ENCODE data around the gene GFRA3.
"Not testable (repeated sequence)": the region's sequence is repeated elsewhere in the genome, so short reads cannot be mapped to it uniquely, and the experiment has no call there.

Gene GFRA3

DNA sequence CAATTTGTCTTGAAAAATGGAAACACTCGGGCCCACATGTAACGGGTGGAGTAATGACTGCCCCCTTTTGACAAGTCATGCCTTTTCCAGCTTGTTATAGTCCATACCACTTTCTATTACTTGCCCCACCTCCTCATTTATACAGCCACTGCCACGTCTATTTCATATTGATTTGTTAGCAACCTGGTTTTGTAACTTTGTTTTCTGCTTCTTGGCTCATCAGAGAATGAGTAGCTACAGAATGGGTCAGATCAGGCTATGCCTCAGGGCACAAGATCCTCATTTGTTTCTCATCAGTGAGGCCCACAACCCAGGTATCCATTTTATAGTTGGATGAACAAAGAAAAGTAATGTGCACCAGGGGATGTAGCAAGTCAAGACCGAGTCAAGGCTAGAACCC is 1.7 kb downstream of the GFRA3 start:
- DNase-seq (ENCODE audit: extremely low read depth, low read depth), result no peak
- TF ChIP-seq, protein P1, sequence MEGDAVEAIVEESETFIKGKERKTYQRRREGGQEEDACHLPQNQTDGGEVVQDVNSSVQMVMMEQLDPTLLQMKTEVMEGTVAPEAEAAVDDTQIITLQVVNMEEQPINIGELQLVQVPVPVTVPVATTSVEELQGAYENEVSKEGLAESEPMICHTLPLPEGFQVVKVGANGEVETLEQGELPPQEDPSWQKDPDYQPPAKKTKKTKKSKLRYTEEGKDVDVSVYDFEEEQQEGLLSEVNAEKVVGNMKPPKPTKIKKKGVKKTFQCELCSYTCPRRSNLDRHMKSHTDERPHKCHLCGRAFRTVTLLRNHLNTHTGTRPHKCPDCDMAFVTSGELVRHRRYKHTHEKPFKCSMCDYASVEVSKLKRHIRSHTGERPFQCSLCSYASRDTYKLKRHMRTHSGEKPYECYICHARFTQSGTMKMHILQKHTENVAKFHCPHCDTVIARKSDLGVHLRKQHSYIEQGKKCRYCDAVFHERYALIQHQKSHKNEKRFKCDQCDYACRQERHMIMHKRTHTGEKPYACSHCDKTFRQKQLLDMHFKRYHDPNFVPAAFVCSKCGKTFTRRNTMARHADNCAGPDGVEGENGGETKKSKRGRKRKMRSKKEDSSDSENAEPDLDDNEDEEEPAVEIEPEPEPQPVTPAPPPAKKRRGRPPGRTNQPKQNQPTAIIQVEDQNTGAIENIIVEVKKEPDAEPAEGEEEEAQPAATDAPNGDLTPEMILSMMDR (IDR thresholded peaks at IDR 0.05; ENCODE audit: low read depth, low read length), result no peak

DNA sequence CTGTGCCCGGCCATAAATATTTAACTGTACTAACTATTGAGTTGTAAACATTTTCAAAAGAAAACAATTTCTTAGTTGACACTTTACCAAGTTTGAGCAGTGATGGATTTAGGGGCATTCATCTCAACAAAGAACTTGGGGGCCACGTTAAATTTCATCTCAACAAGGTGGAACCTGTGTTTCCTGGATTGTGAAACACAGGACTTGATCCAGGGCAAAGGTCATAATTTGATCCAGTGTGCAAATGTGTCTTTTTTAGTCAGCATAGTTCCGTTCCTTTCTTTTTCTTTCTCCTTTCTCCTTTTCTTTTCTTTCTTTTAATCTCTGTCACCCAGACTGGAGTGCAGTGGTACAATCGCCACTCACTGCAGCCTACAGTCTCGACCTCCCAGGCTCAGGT is 3.1 kb downstream of the GFRA3 start:
- DNase-seq (ENCODE audit: extremely low read depth, low read depth), result no peak
- TF ChIP-seq, protein P1 (IDR thresholded peaks at IDR 0.05; ENCODE audit: low read depth, low read length), result no peak

DNA sequence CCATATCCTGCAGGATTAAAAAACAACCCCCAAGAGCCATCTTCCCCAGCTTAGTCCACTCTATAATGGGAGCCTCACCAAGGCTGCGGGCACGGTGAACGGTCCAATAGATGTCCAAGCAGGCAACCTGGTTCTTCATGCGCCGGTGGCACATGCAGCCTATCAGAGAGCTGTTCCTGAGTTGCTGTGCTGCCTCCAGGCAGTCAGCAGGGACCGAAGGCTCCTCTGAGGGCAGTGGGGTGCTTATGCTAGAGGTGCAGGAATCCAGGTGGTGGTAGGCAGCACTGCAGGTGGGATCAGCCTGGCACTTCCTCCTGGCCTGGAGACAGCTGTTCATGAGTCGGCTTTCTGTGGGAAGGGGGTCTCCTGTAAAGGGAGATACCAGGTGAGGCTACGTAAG is 10.2 kb downstream of the GFRA3 start:
- TF ChIP-seq, protein P1 (IDR thresholded peaks at IDR 0.05; ENCODE audit: low read depth, low read length), result no peak
- no peak for DNase-seq (ENCODE audit: extremely low read depth, low read depth)

DNA sequence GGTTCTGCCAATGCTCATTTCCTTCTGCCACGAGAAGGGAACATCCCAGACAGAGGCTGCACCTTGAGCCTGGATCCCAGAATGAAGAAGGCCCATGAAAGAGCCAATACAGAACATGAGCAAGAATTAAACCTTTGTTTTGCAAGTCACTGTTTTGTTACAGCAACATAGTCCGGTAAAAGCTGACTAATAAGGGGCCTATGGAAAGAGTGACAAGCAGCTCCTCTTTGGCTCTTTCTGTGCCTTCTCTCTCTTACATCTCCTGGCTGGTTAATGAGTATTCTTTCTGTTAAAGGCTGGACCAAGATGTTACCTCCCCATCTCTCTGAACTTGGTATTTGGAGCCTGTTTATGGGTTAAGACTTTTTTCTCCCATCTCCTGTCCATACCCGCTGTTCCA is 10.8 kb downstream of the GFRA3 start:
- no peak for DNase-seq (ENCODE audit: extremely low read depth, low read depth)
- TF ChIP-seq, protein P1 (IDR thresholded peaks at IDR 0.05; ENCODE audit: low read depth, low read length), result no peak

DNA sequence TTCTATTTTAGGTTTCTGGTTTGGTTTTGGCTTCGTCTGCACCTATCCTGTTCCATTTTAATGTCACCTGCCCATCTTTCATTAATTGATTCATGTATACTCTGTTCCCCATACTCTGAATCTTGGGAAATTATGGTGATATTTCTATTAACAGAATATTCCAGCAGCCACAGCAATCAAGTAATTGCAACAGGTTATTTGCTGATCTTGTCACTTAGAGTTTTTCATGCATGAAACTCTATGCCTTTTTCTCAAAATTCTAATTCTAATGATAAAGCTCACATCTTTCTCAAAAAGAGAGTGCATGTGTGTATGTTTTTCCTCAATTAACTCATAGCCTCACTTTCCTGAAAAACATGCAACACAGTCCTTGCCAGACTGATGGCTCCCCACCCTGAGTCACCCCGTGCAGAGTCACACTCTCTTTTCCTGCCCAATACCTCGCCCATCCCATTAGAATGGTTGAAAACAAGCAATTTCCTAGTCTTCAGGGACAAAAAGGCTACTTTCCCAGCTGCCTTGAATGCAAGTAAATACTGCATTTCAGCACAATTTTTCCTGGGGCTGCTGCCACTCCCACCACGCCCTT is 15.6 kb downstream of the GFRA3 start:
- TF ChIP-seq, protein P1 (IDR thresholded peaks at IDR 0.05; ENCODE audit: low read depth, low read length), result no peak
- no peak for DNase-seq (ENCODE audit: extremely low read depth, low read depth)

GRCh38 chr5:138257583-138257982 is 16.8 kb downstream of the GFRA3 start:
- DNase-seq (ENCODE audit: extremely low read depth, low read depth), result no peak
- TF ChIP-seq, protein P1 (IDR thresholded peaks at IDR 0.05; ENCODE audit: low read depth, low read length), result no peak

GRCh38 chr5:138252944-138253343 is 21.5 kb downstream of the GFRA3 start:
- TF ChIP-seq, protein P1 (IDR thresholded peaks at IDR 0.05; ENCODE audit: low read depth, low read length), result no peak

GRCh38 chr5:138247800-138248199 is 26.6 kb downstream of the GFRA3 start:
- DNase-seq (ENCODE audit: extremely low read depth, low read depth), result not testable (repeated sequence)

More at GRCh38 chr5:138252944-138253343, 21.5 kb downstream of the GFRA3 start:
- DNase-seq (ENCODE audit: extremely low read depth, low read depth), result no peak
